GM12801 (cell line): ENCODE measurements around the gene POU6F2.

Experiments used
- CTCF ChIP-seq: IDR thresholded peaks from one replicate; pipeline ENCODE4 v1.5.1; 2011; ENCODE audit warnings: control low read depth; ENCODE audit not compliant: insufficient read length; ENCODE audit errors: extremely low read depth

POU6F2 gene

GRCh38 chr7:39304668-39305405 is 327.1 kb downstream of the POU6F2 start:
- TF ChIP-seq CTCF = no peak

GRCh38 chr7:39306016-39306570 is 328.4 kb downstream of the POU6F2 start:
- TF ChIP-seq CTCF = no peak

GRCh38 chr7:39310699-39311098 is 333.0 kb downstream of the POU6F2 start:
- no peak for TF ChIP-seq CTCF

GRCh38 chr7:39312254-39312989 is 334.7 kb downstream of the POU6F2 start:
- no peak for TF ChIP-seq CTCF

GRCh38 chr7:39313376-39313775 is 335.7 kb downstream of the POU6F2 start:
- no peak for TF ChIP-seq CTCF

GRCh38 chr7:39313974-39314373 is 336.3 kb downstream of the POU6F2 start:
- TF ChIP-seq CTCF = no peak

GRCh38 chr7:39317107-39317506 is 339.4 kb downstream of the POU6F2 start:
- TF ChIP-seq CTCF = no peak
